ENCODE measurements around the gene ADORA1.

The ADORA1 gene

DNA sequence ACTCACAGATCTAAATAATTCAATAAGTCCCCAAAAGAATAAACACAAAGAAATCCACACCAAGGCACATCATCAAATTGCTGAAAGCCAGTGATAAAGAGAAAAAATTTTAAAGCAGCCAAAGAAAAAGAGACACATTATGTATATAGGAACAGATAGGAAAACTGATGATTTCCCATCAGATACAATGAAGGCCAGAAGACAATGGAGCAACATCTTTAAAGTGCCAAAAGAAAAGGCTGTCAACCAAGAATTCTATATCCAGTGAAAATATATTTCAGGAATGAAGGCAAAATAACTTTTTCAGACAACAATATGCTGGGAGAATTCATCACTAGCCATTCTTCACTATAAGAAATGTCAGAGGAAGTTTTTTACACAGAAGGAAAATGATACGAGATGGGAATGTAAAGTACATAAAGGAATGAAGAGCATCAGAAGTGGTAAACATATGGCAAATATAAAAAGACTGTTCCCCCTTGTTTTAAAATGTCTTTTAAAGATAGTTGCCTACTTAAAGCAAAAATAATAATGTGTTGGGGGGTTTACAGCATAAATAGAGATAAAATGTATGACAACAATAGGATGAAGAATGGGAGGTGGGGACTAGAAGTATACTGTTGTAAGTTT, 32.4 kb upstream of the ADORA1 start:
- no peak for DNase-seq

DNA sequence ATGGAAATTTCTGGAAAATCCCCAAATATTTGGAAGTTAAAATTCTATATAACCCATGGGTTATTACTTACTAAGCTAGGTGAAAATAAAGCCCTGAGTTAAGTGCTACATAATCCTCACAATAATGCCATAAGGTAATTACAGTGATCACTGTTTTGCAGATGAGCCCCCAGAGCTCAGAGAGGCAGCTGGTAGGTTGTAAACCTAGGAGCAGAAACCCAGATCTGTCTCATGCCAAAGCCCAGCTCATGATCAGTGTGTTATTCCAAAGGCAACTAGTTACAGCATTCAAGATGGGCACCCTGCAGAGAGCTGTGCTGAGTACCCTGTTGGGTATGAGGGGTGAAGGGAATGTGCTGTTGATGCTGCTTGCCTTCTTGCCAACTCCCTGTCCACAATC, 31.0 kb upstream of the ADORA1 start:
- no peak for DNase-seq

DNA sequence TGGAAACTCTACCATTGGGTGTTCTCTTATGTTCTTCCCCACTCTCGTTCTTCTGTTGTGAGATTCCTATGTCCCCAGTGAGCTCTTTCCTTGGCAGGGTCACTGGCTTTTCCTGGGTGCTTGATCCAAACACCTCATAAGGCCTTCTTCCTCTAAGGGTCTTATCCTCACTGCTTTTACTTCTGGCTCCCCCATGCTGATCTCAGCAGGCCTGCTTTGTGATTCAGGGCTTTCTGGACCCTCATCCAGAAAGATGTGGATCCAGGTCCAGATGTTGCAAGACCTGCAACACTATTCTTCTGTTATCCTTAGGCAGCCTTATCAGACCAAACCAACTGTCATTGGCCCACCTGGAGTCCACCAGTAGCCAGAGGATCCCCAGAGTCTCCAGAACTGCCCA, 30.5 kb upstream of the ADORA1 start:
- no peak for DNase-seq

DNA sequence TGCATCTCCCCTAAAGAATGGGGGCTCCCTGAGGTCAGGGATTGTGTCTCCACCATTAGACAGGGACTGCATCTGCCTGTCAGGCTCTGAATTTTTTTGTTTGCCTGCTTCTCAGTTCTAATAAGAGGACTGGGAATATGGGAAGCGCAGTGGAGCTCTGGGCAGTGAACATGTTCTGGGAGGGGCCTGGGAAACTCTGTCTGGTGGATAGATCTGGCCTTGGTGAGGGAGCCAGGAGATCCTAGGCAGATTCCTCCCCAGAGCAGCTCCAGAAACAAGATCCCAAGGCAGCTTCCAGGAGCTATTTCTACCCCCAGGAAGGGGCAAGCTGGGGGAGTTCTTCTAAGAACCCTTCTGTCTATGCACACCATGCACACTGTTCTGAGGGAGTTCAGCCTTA, 29.1 kb upstream of the ADORA1 start:
- no peak for DNase-seq

GRCh38 chr1:203098914-203099520, 28.5 kb upstream of the ADORA1 start:
- DNase-seq: no peak

GRCh38 chr1:203099805-203100515, 27.6 kb upstream of the ADORA1 start:
- DNase-seq: no peak

DNA sequence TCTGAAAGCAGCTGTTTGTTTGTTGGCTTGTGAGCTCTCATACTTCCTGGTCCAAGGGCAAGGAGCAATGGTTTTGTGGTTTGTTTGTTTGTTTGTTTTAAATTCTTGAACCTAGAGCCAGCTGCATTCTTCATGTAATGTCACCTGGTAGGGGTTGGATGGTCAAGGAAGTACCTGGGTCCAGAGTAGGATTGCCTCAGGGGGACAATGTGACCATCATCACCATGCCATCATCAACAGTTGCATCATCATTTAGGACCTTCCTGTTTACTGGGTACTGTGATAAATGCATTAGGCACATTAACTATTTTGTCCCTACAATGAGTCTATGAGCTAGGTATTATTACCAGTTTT, 27.0 kb upstream of the ADORA1 start:
- DNase-seq: no peak

- no peak for DNase-seq
Observed at GRCh38 chr1:203101813-203102634, 25.5 kb upstream of the ADORA1 start.

GRCh38 chr1:203103216-203103615, 24.3 kb upstream of the ADORA1 start:
- DNase-seq: no peak

- no peak for DNase-seq
Observed at GRCh38 chr1:203103829-203104495, 23.6 kb upstream of the ADORA1 start.

- DNase-seq: no peak
Observed at GRCh38 chr1:203104789-203105390, 22.6 kb upstream of the ADORA1 start.

DNA sequence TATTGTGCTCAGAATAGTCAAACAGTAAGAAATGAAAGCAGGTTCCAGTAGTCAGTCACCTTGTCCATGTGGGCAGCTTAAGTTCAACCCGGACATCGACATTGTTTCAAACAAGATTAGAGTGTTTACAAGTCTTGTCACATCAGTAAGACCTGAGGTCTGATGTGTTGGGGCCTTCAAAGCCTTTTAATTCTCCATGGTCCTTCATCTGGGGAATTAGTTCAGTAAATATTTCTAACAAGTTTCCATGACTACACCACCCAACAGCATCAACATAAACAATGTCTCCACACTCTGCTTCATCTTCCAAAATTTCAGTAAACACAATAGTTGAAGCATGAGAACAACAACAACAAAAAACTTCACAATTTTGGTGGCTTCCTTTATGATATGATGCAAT, 15.1 kb upstream of the ADORA1 start:
- no peak for DNase-seq

GRCh38 chr1:203113308-203113707, 14.2 kb upstream of the ADORA1 start:
- no peak for DNase-seq

- DNase-seq: no peak
Observed at GRCh38 chr1:203114202-203114601, 13.3 kb upstream of the ADORA1 start.

- DNase-seq: no peak
Observed at GRCh38 chr1:203116091-203116820, 11.3 kb upstream of the ADORA1 start.

- DNase-seq: no peak
Observed at GRCh38 chr1:203117611-203118575, 9.6 kb upstream of the ADORA1 start.

- DNase-seq: no peak
Observed at GRCh38 chr1:203120325-203121153, 7.0 kb upstream of the ADORA1 start.

DNA sequence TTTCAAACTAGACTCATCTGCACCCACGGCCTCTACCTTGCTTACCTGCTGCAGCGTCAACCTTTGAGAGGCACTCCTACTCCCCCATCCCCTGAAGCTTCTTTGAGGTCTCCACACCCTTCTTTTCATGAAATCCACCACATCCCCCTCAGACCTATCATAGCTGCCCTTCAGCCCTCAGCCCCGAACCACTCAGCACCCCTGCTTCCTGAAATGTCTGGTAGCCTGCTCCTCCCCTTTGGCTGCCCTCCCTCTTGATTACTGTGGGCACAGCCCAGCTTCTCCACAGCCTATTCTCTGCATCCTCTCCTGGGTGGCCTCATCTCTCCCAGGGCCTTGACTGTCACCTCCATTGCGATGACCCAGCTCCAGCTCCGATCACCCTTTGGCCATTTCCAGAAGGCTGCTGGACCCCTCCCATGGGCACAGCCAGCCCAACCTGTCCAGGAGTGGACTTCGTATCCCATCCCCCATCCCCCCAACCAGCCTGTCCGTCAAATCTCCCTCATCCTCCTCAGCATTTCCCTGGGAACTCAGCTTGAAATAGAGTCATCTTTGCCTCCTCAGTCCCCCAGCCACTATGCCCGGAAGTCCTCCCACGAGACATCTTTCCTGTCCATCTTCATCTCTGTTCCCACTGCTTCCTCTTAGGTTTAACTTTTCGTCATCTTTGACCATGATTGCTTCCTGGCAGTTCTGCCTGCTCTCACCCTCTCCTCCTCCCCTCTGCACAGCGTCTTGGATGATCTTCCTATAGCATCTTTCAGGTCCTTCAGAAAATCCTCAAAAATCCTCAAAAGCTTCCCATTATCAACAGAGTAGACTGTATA, 6.1 kb upstream of the ADORA1 start:
- no peak for DNase-seq

DNA sequence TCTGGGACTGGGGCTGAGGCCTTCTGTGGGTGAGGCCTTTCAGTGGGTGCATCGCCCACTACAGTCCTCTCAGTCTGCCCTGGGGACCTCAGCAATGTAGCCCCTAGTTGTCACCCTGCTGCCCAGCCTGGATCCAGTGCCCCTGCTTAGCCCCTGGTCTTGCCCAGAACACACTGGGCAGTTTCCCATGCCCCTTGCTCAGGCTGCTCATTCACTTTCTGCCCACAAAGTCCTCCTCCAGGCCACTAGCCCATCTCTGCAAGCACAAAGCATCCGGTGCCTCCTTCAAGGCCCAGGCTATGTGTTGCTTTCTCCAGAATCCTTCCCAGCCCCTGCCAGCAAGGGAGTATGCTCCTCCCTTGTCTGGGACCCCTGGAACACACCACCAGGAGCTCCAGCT, 5.4 kb upstream of the ADORA1 start:
- no peak for DNase-seq

Measured in NCI-H1105 (cell line).